ENCODE results near the gene VWA3A.
"Not testable (repeated sequence)": the region's sequence is repeated elsewhere in the genome, so short reads cannot be mapped to it uniquely, and the experiment has no call there.

Gene VWA3A

DNA sequence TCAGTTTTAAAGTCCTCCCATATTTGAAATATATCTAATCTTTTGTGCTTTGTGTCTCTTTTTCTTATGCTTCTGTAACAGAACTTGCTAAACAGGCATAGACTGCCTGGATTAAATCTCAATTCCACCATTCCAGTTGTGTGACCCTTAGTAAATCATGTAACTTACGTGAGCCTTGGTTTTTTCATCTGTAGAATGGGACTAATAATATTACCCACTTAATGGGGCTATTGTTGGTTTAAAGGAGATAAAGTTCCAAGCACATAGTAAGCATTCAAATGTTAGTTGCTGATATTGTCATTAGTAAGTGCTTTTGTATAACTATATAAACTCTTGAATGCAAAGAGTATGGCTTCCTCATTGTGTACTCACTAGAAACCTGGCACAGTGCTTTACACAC is 5.9 kb upstream of the VWA3A start:
- no peak for DNase-seq (ENCODE audit: low read depth)

DNA sequence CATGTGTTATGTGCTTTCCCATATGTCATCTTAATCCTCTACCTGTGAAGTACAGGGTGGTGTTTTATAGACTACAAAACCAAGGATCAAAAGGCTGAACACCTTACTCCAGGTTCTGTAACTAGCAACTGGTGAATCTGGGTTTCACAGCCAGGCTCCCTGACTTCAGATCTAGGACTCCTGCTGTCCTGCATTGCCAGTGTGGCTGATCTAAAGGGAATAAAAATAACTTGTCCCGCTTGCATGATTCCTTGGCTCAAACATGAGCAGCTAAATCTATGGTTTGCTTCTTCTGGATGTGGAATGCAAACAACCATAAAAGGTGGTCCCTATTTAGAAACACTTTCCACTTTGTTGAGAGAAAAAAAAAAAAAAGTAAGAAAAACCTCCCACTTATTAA is 3.7 kb upstream of the VWA3A start:
- no peak for DNase-seq (ENCODE audit: low read depth)

DNA sequence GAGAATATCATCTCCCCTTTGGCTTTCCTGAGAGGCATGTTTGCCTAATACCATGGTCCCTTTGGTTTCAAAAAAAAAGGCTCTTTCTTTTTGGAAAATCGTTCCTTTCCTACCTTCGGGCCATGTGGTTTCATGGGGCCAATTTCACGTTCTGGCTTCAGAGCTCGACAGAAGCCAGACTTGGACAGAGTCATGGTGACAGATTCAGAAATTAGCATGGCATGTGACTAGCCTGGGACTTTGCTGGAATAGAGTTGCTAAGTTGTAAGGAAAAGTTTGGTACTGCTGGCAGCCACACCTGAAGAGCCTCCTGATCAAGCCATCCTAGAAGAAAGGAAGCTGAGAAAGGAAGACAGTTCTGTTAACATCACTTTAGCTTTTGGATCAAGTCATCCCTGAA is 2.4 kb upstream of the VWA3A start:
- no peak for DNase-seq (ENCODE audit: low read depth)

DNA sequence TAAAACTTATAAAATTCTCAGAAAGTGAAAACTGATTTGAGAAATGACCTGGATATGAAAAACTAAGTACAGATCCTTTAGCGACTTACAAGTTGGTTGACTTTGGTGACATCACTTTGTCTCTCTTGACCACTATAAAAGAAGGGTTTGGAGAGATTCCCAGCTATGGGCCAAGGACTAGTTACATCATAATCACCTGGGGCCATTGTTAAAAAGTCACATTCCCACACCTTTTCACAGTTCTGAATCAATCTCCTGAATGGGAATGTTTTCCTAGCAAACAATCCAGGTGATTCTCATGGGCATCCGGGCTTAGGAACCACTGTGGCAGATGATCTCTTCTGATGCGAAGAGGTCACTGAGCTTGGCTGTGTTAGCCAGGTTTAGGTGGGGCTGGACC is 620 bp upstream of the VWA3A start:
- no peak for DNase-seq (ENCODE audit: low read depth)

DNA sequence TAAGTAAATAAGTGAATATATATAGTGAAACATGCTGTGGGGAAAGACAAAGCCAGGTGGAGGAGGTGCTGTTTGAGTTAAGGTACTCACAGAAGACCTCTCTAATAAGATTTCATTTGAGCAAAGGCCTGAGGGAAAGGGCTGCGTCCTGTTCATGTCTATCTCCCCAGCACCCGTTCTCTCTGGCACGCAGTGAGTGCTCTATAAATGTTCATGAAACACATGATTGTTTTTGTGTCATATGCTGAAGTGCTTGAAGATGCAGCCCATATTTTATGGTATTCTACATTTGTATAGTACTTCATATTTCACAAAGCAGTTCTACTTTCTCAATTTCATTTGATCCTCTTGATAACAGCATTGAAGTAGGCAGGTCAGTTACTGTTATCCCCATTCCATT is 990 bp downstream of the VWA3A start:
- DNase-seq (ENCODE audit: low read depth) = no peak

DNA sequence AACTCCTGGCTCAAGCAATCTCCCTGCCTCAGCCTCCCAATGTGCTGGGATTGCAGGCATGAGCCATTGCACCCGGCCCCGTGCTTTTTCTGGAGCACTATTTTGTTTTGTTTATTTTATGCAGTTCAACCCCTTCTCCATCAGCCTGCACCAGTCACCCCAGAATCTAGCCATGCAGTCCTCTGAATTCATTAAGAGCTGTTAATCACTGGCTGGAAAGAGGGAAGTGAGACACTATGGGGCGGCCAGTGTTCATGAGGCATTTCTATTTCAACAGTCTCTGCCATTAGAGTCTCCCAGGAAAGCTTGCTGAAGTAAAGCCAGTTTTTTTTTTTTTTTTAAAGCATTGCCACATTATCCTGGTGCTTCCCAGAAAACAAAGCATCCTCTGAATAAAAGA is 1.7 kb downstream of the VWA3A start:
- DNase-seq (ENCODE audit: low read depth) = no peak

DNA sequence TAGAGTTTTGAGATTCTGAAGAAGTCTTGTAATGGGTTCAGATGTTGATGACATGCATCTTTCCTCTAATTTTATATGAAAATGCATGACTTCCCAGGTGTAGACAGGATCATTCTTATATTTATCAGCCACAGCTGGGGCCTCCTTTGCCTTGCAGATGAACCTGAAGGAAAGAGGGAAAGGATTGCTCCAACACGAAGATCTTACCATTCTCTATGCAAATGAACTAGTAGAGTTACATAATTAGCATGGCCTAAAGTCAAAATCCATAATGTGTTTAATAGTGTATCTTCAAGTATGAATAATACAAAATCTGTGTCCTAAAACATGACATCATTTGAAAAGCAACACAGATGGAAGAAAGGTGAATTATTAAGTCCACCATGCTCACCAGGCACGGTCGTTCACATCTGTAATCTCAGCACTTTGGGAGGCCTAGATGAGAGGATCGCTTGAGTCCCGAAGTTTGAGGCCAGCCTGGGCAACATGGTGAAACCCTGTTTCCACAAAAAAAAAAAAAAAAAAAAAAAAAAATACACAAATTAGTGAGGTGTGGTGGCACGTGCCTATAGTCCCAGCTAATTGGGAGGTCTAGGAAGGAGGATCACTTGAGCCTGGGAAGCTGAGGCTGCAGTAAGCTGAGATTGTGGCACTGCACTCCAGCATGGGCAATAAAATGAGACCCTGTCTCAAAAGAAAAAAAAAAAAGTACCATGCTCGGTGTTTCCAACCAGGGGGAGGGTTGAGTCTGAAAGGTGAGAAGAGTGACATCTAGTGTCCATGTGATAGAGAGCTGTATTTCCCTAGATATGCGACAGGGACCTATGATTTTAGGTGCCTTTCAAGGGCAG is 6.3 kb downstream of the VWA3A start:
- DNase-seq (ENCODE audit: low read depth) = peak; percentile 33

DNA sequence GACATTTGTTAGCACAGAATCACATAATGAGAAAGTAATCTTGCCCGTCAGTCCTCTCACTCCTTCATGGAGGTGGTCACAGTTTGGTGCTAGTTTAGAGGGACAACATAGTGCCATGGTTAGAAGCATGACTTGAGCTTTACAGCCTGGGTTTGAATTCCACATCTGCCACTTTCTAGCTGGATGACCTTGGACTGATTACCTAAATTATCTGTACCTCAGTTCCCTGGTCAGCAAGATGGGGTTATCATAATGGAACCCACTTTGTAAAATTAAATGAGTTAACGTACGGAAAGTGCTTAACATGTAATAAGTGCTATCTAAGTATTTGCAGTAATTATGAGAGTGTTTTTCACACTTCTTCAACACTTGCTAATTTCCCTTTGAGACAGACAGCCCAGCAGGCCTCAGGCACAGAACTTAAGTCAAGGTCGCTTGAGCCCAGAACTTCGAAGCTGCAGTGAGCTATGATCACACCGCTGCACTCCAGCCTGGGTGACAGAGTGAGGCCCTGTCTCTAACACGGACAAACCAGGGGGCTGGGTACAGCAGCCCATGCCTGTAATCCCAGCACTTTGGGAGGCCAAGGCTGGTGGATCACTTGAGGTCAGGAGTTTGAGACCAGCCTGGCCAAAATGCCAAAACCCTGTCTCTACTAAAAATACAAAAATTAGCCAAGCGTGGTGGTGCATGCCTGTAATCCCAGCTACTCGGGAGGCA is 7.1 kb downstream of the VWA3A start:
- no peak for DNase-seq (ENCODE audit: low read depth)

DNA sequence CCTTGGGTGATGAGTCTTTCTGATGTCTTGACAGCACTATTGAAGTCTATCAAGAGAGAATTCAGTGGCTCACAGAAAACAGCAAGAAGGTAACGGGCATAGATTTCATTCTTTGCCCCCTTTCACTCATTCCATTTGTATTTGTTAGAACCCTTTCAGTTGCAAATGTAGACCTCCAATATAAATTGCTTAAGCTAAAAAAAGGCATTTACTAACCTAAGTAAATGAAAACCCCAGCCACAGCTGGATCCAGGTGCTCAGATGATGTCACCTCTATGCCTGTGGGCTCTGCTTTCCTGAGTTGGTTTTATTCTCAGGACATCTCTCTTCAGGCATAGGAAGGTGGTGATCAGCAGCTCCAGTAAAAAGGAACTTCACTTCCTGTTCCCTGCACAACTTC is 11.1 kb downstream of the VWA3A start:
- DNase-seq (ENCODE audit: low read depth) = no peak

DNA sequence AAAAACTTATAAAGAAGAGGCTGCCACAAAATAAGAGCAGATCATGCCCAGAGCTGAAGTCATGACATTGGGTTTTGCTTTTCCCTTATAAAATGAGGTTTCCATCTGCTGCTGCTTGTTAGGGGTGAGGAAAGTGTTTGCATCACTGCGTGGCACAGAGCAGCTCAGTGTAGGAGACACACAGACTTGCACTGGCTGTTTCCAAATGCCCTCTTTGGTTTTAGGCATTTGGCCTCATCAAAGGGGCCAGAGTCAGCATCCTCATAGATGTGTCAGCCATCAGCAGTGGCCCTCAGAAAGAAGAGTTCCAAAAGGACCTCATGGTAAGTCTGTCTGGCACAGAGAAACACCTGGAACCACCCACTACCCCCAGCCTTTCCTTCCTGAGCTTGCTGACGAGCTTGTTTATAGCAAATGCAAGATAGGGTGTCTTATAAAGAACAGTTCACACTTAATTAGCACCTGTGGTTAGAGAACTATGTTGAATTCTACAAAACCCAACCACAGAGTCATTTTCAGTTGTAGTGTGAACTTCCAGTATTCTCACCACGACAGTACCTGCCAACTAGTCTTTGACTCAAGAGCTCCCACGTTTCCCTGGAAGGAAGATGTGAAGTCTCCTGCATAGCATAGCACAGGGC is 17.0 kb downstream of the VWA3A start:
- DNase-seq (ENCODE audit: low read depth) = no peak

DNA sequence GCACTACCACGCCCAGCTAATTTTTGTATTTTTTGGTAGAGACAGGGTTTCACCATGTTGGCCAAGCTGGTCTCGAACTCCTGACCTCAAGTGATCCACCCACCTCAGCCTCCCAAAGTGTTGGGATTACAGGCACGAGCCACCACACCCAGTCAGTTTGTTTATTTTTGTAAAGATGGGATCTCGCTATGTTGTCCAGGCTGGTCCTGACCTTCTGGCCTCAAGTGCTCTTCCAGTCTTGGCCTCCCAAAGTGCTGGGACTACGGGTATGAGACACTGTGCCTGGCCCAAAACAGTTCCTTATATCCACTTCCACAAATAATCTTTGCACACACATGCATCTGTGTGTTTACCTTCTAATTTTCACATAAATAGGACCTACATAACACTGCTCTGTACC is 19.3 kb downstream of the VWA3A start:
- DNase-seq (ENCODE audit: low read depth) = not testable (repeated sequence)

DNA sequence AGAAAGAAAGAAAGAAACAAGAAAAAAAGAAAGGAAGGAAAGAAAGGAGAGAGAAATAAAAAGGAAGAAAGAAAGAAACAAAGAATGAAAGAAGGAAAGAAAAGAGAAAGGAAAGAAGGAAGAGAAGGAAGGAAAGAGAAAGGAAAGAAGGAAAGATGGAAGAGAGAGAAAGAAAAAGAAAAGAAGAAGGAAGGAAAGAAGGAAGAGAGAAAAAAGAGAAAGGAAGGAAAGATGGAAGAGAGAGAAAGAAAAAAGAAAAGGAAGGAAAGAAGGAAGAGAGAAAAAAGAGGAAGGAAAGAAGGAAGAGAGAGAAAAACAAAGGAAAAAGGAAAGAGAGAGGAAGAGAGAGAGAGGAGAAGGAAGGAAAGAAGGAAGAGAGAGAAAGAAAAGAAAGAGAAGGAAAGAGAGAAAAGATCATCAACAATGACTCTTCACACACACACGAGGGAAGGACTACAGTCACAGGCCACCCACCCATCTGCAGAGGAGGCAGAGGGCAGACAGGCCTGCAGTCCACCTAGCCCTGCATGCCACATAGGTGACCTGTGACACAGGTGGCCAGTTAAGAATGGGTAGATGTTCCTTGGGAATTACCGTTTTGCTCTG is 23.9 kb downstream of the VWA3A start:
- no peak for DNase-seq (ENCODE audit: low read depth)

DNA sequence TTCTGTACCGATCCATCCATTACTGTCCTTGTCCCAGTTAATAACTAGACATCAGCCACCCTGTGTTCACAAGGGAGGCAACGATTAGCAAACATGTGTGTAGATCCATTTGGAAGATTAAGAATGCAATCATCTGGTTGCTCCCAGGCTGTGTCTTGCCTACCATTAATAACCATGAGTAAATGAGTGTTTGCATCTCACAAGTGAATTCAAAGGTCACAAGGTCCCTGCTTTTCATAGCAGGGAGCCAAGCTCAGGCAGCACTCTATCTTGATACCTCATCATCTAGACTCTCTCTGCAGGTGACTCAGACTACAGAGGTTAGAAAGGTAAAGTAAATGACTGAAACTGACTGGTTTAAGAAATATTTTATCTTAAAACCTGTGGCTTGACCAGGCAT is 25.3 kb downstream of the VWA3A start:
- peak; percentile 9 for DNase-seq (ENCODE audit: low read depth)

DNA sequence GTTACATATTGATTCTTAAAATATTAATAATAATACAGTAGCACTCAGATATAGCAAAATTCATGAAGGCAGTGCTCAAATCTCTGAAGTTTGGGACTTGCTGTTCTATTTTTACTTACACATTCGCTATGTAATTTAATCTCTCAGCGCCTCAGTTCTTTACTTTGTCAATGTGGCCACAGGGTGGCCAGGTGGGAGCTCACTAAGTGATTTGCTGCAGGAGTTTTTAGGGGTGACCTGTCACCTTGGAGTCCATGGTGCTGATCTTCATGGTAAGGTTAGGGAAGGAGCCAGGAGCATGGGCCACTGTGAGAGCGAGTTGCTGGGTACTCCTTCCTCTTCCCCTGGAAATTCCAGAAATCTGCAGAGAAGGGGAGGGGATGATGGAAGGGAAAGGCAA is 28.1 kb downstream of the VWA3A start:
- DNase-seq (ENCODE audit: low read depth) = no peak

DNA sequence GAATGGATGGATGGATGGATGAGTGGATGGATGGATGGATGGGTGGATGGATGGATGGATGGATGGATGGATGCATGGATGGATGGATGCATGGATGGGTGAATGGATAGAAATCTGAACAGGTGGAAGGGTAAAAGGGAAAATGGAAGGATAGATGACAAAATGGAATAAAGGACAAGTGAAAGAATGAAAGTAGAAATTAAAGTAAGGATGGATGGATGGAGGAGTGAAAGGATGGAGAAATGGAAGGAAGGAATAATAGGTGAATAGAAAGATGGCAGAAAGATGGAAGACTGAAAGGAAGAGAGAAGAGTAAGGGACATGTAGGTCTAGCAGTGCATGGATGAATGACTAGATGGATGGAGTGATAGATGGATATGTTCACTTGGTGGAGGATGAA is 29.9 kb downstream of the VWA3A start:
- DNase-seq (ENCODE audit: low read depth) = no peak

DNA sequence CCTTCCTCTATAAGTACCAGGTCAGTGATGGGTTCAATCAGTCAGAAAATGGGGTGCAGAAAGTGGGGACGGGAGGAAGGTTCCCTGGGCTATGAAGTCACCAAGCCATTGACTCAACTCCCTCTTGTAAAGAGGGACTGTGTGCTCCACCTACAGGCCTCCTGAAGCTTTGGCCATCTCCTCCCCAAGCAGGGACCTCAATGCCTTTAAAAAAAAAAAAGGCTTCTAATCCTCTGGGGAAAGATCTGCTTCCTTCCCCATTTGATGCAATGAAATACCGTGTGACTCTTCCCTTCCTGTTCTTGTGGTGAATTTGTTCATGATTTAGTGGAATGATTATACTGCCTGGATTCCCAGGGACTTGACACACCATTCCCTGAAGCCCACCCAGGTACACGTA is 30.8 kb downstream of the VWA3A start:
- no peak for DNase-seq (ENCODE audit: low read depth)

DNA sequence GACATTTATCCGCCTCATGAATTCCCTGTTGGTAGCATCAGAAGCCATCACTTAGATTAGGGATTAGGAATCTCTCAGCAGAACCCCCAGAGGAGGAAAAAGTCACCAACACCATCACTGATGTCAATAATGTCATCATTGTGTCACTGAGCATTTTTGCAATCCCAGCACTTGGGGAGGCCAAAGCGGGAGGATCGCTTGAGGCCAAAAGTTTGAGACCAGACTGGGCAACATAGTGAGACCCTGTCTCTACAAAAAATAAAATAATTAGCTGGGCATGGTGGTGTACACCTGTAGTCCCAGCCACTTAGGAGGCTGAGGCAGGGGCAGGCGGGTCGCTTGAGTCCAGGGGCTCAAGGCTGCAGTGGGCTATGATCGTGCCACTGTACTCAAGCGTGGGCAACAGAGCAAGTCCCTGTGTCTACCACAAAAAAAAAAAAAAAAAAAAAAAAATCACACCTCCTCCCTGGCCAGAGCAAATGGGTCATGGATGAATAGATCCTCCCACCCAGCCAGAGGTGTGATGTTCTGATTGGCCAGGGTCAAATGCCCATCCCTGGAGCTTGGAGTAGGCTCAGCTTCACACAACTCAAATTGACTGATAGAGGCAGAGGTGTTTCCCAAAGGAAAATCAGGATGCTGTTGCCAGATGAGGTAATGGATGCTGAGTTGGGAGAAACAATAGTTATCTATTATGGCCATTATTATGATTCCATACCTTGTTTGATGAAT is 31.6 kb downstream of the VWA3A start:
- no peak for DNase-seq (ENCODE audit: low read depth)

DNA sequence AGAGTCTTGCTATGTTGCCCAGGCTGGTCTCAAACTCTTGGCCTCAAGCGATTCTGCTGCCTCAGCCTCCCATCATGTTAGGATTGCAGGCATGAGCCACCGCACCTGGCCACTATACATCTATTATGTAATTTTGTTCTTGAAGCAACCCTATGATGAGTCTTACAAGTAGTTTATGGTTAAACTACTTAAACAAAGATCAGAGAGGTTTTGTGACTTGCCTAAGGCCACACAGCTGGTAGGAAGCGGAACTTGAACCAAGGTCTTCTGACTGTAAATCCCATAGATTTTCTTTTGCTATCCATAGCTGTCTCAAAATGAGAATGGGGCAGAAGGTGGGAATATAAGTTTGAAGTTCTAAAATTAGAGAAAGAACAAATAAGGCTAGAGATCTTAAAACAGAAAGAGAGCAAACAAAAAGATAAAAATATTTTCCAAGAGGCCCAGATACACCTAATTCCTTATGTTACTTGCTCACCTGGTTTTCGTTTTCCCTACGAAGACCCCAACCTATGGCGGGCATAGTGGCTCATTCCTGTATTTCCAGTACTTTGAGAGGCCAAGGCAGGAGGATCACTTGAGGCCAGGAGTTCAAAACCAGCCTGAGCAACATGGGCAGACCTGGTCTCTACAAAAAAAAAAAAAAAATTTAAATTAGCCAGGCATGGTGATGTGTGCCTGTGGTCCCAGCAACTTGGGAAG is 32.4 kb downstream of the VWA3A start:
- no peak for DNase-seq (ENCODE audit: low read depth)

DNA sequence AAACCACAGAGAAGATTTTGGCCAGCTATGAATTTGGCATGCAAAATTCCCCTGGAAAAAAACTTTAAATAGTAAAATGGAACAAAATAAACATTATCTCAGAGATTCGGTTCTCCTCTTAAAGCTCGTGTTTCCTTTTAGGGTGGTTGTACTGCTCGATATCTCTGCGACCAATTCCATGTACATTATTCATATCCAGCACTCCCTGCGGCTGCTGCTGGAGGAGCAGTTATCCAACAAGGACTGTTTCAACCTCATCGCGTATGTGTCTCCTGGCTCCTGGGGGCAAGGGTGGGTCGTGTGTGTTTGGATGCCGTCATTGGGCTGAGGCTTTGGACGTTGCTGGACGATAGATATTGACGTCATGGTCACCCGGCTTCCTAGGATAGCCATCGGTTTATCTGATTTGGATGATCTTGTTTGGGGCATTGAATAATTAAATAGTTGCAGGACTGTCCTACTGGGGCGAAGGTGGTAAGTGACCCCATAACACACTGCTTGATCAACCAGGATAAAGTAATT is 33.8 kb downstream of the VWA3A start:
- no peak for DNase-seq (ENCODE audit: low read depth)

DNA sequence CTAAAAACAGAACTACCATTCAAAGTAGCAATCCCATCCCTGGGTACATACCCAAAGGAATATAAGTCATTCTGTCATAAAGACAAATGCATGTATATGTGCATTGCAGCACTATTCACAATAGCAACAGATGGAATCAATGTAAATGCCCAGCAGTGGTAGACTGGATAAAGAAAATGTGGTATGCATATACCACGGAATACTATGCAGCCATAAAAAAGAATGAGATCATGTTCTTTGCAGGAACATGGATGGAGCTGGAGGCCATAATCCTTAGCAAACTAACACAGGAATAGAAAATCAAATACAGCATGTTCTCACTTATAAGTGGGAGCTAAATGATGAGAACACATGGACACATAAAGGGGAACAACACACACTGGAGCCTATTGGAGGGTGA is 36.2 kb downstream of the VWA3A start:
- not testable (repeated sequence) for DNase-seq (ENCODE audit: low read depth)

DNA sequence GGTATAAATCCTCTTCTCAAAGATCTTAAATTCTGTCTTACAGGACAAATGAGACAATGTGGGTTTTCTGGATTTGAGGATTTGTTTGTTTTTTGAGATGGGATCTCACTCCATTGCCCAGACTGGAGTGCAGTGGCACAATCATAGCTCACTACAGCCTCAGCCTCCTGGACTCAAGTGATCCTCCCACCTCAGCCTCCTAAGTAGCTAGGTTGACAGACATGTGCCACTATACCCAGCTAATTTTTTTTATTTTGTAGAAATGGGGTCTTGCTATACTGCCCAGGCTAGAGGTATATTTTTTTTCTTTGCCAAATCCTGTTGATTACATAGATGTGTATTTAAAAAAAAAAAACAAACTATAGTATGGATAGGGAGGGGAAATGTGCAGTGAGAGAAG is 38.2 kb downstream of the VWA3A start:
- no peak for DNase-seq (ENCODE audit: low read depth)
